ENCODE data around the gene KRT12. TPM values are rescaled to one million over a fixed set of nuclear protein-coding genes. Genes with fewer than 3 reads are reported as not detected.

The KRT12 gene
- total RNA-seq, 6 experiments from 2014 or later = not detected

- Mint-ChIP-seq H3K27ac (no peak overlapping the region), H3K27me3 (ENCODE audit: insufficient read depth) (peaks cover 22% of the 10 kb centered on the region), H3K4me3 (no peak overlapping the region), H3K4me1 (ENCODE audit: low read depth) (no peaks in the 10 kb centered on the region), H3K9me3 (no peaks in the 10 kb centered on the region), H3K36me3 (ENCODE audit: low read depth) (no peaks in the 10 kb centered on the region)
- DNase-seq = no peak
- no peak for TF ChIP-seq CTCF (IDR thresholded peaks at IDR 0.05)
Observed at GRCh38 chr17:40883626-40884334, 16.8 kb upstream of the KRT12 start.

DNA sequence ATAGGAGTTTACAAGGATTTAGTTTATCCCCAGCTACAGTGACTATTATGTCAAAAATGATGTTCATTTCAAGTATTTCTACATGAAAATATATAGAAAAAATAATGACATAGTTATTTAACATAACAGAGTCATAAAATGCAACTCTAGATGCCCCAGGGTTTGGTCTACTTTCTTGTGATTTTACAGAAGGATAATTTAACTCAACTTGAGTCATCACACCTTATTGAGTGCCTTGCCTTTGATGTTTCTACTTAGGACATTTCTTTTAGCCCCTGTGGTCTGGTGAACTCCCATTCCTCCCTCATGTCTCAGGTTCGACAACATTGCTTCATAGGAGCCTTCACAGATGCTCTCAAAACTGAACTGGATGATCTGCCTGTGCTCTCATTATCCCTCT is 16.0 kb upstream of the KRT12 start:
- H3K27me3 Mint-ChIP-seq (ENCODE audit: insufficient read depth) = peaks cover 22% of the 10 kb centered on the region
- no peak overlapping the region for H3K4me3 Mint-ChIP-seq
- H3K36me3 Mint-ChIP-seq (ENCODE audit: low read depth) = no peaks in the 10 kb centered on the region
- no peaks in the 10 kb centered on the region for H3K4me1 Mint-ChIP-seq (ENCODE audit: low read depth)
- no peak overlapping the region for H3K27ac Mint-ChIP-seq
- TF ChIP-seq CTCF (IDR thresholded peaks at IDR 0.05) = no peak
- DNase-seq = no peak
- H3K9me3 Mint-ChIP-seq = no peaks in the 10 kb centered on the region

- Mint-ChIP-seq H3K27me3 (ENCODE audit: insufficient read depth) (peaks cover 18% of the 10 kb centered on the region; the same call in 1 of the 2 replicates), H3K9me3 (no peaks in the 10 kb centered on the region), H3K4me1 (ENCODE audit: low read depth) (no peaks in the 10 kb centered on the region; the same call in 1 of the 2 replicates), H3K4me3 (no peak overlapping the region), H3K36me3 (ENCODE audit: low read depth) (no peaks in the 10 kb centered on the region), H3K27ac (no peak overlapping the region)
- DNase-seq = no peak
- TF ChIP-seq CTCF (IDR thresholded peaks at IDR 0.05) = no peak
Observed at GRCh38 chr17:40879026-40879425, 12.0 kb upstream of the KRT12 start.

- peaks cover 12% of the 10 kb centered on the region; the same call in 1 of the 2 replicates for H3K27me3 Mint-ChIP-seq (ENCODE audit: insufficient read depth)
- no peaks in the 10 kb centered on the region for H3K9me3 Mint-ChIP-seq
- H3K4me3 Mint-ChIP-seq = no peak overlapping the region
- no peak for DNase-seq
- no peaks in the 10 kb centered on the region for H3K36me3 Mint-ChIP-seq (ENCODE audit: low read depth)
- TF ChIP-seq CTCF (IDR thresholded peaks at IDR 0.05) = no peak
- H3K27ac Mint-ChIP-seq = no peak overlapping the region
- H3K4me1 Mint-ChIP-seq (ENCODE audit: low read depth) = peaks cover 9% of the 10 kb centered on the region; the same call in 1 of the 2 replicates
Observed at GRCh38 chr17:40878044-40878443, 11.0 kb upstream of the KRT12 start.

- DNase-seq = no peak
- TF ChIP-seq CTCF (IDR thresholded peaks at IDR 0.05) = no peak
- no peaks in the 10 kb centered on the region for H3K9me3 Mint-ChIP-seq
- peaks cover 3% of the 10 kb centered on the region; the same call in 1 of the 2 replicates for H3K27me3 Mint-ChIP-seq (ENCODE audit: insufficient read depth)
- H3K4me3 Mint-ChIP-seq = no peak overlapping the region
- H3K36me3 Mint-ChIP-seq (ENCODE audit: low read depth) = no peaks in the 10 kb centered on the region
- peaks cover 18% of the 10 kb centered on the region for H3K4me1 Mint-ChIP-seq (ENCODE audit: low read depth)
- no peak overlapping the region for H3K27ac Mint-ChIP-seq
Observed at GRCh38 chr17:40873801-40874200, 6.8 kb upstream of the KRT12 start.

Measured in HFFc6 (cell line).